GM12875 (cell line): ENCODE measurements around the gene NUDT14.

Experiments
- H3K4me3 ChIP-seq: one replicate; pipeline ENCODE4 v1.5.1; 2011; ENCODE audit warnings: low read depth, low read length, control low read depth
- CTCF ChIP-seq: IDR thresholded peaks from 2 replicates; pipeline ENCODE4 v1.5.1; 2011; ENCODE audit warnings: low read depth, mild to moderate bottlenecking, control low read depth, inconsistent platforms, low read length, moderate library complexity, borderline replicate concordance; ENCODE audit not compliant: insufficient read depth

The NUDT14 gene

GRCh38 chr14:105198588-105198987, 17.5 kb upstream of the NUDT14 start:
- no peak overlapping the region for H3K4me3 ChIP-seq
- TF ChIP-seq CTCF, result peak; percentile 13; the same call in 1 of the 2 replicates

- no peak overlapping the region for H3K4me3 ChIP-seq
- no peak for TF ChIP-seq CTCF
Measured at GRCh38 chr14:105197211-105197641, 16.1 kb upstream of the NUDT14 start.

- no peak for TF ChIP-seq CTCF
- no peak overlapping the region for H3K4me3 ChIP-seq
Measured at GRCh38 chr14:105196265-105196960, 15.3 kb upstream of the NUDT14 start.

GRCh38 chr14:105195522-105196264, 14.6 kb upstream of the NUDT14 start:
- no peak overlapping the region for H3K4me3 ChIP-seq
- TF ChIP-seq CTCF, result no peak

GRCh38 chr14:105195051-105195450, 13.9 kb upstream of the NUDT14 start:
- TF ChIP-seq CTCF, result no peak
- no peak overlapping the region for H3K4me3 ChIP-seq

- TF ChIP-seq CTCF, result no peak
- H3K4me3 ChIP-seq, result no peak overlapping the region
Measured at GRCh38 chr14:105193916-105194782, 13.0 kb upstream of the NUDT14 start.
